ENCODE data around the gene RIPOR1. TPM values are rescaled to one million over a fixed set of nuclear protein-coding genes. Genes with fewer than 3 reads are reported as not detected.

RIPOR1 gene
- total and polyA plus RNA-seq, 2 experiments from 2014 or later = 7.6 to 22.4 TPM

DNA sequence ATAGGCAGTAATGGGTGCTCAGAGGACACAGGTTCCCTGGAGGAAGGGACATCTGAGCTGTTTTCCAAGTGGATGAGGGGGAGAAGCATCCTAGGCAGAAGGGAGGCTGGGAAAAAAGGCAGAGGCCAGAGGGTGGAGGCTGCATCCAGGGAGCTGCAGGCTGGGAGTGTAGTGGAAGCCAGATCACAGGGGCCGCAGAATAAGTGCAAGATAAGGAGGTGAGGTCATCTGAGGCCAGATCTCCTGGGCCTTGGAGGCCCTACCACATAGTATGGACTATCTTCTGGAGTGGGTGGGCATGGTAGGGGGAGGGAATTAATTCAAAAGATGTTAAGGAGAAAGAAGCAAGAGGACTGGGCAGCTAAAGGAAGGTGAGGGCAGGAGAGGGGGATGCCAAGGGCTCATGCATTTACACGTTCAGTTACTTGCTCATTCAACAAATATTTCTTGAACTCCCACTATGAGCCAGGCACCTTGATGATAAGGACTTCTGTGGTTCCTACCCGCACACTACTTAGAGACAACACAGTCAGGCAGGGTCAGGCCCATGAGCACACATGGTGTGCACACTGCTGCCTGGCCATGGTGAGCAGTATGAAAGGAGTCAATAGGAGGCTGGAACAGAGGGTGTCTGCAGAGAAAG, 2.4 kb upstream of the RIPOR1 start (continued):
- TF ChIP-seq, protein P1, sequence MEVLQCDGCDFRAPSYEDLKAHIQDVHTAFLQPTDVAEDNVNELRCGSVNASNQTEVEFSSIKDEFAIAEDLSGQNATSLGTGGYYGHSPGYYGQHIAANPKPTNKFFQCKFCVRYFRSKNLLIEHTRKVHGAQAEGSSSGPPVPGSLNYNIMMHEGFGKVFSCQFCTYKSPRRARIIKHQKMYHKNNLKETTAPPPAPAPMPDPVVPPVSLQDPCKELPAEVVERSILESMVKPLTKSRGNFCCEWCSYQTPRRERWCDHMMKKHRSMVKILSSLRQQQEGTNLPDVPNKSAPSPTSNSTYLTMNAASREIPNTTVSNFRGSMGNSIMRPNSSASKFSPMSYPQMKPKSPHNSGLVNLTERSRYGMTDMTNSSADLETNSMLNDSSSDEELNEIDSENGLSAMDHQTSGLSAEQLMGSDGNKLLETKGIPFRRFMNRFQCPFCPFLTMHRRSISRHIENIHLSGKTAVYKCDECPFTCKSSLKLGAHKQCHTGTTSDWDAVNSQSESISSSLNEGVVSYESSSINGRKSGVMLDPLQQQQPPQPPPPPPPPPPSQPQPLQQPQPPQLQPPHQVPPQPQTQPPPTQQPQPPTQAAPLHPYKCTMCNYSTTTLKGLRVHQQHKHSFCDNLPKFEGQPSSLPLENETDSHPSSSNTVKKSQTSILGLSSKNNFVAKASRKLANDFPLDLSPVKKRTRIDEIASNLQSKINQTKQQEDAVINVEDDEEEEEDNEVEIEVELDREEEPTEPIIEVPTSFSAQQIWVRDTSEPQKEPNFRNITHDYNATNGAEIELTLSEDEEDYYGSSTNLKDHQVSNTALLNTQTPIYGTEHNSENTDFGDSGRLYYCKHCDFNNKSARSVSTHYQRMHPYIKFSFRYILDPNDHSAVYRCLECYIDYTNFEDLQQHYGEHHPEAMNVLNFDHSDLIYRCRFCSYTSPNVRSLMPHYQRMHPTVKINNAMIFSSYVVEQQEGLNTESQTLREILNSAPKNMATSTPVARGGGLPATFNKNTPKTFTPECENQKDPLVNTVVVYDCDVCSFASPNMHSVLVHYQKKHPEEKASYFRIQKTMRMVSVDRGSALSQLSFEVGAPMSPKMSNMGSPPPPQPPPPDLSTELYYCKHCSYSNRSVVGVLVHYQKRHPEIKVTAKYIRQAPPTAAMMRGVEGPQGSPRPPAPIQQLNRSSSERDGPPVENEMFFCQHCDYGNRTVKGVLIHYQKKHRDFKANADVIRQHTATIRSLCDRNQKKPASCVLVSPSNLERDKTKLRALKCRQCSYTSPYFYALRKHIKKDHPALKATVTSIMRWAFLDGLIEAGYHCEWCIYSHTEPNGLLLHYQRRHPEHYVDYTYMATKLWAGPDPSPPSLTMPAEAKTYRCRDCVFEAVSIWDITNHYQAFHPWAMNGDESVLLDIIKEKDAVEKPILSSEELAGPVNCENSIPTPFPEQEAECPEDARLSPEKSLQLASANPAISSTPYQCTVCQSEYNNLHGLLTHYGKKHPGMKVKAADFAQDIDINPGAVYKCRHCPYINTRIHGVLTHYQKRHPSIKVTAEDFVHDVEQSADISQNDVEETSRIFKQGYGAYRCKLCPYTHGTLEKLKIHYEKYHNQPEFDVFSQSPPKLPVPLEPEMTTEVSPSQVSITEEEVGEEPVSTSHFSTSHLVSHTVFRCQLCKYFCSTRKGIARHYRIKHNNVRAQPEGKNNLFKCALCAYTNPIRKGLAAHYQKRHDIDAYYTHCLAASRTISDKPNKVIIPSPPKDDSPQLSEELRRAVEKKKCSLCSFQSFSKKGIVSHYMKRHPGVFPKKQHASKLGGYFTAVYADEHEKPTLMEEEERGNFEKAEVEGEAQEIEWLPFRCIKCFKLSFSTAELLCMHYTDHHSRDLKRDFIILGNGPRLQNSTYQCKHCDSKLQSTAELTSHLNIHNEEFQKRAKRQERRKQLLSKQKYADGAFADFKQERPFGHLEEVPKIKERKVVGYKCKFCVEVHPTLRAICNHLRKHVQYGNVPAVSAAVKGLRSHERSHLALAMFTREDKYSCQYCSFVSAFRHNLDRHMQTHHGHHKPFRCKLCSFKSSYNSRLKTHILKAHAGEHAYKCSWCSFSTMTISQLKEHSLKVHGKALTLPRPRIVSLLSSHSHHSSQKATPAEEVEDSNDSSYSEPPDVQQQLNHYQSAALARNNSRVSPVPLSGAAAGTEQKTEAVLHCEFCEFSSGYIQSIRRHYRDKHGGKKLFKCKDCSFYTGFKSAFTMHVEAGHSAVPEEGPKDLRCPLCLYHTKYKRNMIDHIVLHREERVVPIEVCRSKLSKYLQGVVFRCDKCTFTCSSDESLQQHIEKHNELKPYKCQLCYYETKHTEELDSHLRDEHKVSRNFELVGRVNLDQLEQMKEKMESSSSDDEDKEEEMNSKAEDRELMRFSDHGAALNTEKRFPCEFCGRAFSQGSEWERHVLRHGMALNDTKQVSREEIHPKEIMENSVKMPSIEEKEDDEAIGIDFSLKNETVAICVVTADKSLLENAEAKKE (CRISPR knock-in tag; IDR thresholded peaks at IDR 0.05) = no peak
- TF ChIP-seq ZNF331 (CRISPR knock-in tag; IDR thresholded peaks at IDR 0.05; ENCODE audit: low read depth) (no peak), CREB1 (CRISPR knock-in tag; IDR thresholded peaks at IDR 0.05; ENCODE audit: low read depth) (no peak), NANOG (IDR thresholded peaks at IDR 0.05; ENCODE audit: borderline replicate concordance) (no peak), POLR2AphosphoS5 (IDR thresholded peaks at IDR 0.05; ENCODE audit: low read depth) (no peak), JUNB (IDR thresholded peaks at IDR 0.05; ENCODE audit: unreplicated experiment) (no peak), ZNF114 (CRISPR knock-in tag; IDR thresholded peaks at IDR 0.05) (no peak), EZH2 (IDR thresholded peaks at IDR 0.05; ENCODE audit: low read depth, unreplicated experiment) (no peak), STAT1 (IDR thresholded peaks at IDR 0.05; ENCODE audit: unreplicated experiment) (no peak), EZH2phosphoT487 (IDR thresholded peaks at IDR 0.05; ENCODE audit: unreplicated experiment) (no peak)
- TF ChIP-seq, protein P2, sequence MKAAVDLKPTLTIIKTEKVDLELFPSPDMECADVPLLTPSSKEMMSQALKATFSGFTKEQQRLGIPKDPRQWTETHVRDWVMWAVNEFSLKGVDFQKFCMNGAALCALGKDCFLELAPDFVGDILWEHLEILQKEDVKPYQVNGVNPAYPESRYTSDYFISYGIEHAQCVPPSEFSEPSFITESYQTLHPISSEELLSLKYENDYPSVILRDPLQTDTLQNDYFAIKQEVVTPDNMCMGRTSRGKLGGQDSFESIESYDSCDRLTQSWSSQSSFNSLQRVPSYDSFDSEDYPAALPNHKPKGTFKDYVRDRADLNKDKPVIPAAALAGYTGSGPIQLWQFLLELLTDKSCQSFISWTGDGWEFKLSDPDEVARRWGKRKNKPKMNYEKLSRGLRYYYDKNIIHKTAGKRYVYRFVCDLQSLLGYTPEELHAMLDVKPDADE (IDR thresholded peaks at IDR 0.05) = no peak
- TF ChIP-seq, protein P3, sequence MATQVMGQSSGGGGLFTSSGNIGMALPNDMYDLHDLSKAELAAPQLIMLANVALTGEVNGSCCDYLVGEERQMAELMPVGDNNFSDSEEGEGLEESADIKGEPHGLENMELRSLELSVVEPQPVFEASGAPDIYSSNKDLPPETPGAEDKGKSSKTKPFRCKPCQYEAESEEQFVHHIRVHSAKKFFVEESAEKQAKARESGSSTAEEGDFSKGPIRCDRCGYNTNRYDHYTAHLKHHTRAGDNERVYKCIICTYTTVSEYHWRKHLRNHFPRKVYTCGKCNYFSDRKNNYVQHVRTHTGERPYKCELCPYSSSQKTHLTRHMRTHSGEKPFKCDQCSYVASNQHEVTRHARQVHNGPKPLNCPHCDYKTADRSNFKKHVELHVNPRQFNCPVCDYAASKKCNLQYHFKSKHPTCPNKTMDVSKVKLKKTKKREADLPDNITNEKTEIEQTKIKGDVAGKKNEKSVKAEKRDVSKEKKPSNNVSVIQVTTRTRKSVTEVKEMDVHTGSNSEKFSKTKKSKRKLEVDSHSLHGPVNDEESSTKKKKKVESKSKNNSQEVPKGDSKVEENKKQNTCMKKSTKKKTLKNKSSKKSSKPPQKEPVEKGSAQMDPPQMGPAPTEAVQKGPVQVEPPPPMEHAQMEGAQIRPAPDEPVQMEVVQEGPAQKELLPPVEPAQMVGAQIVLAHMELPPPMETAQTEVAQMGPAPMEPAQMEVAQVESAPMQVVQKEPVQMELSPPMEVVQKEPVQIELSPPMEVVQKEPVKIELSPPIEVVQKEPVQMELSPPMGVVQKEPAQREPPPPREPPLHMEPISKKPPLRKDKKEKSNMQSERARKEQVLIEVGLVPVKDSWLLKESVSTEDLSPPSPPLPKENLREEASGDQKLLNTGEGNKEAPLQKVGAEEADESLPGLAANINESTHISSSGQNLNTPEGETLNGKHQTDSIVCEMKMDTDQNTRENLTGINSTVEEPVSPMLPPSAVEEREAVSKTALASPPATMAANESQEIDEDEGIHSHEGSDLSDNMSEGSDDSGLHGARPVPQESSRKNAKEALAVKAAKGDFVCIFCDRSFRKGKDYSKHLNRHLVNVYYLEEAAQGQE (IDR thresholded peaks at IDR 0.05; ENCODE audit: unreplicated experiment) = no peak

Measured in GM23338 (cell line).